Fibroblast of peridontal ligament (primary cell): ENCODE data around the gene MAN2A1.
"Not testable (repeated sequence)": the region's sequence is repeated elsewhere in the genome, so short reads cannot be mapped to it uniquely, and the experiment has no call there.

ENCODE experiments used
- DNase-seq: peaks from one replicate; pipeline ENCODE4 v3.0.0-alpha.2; 2010; ENCODE audit errors: extremely low read depth

Gene MAN2A1

DNA sequence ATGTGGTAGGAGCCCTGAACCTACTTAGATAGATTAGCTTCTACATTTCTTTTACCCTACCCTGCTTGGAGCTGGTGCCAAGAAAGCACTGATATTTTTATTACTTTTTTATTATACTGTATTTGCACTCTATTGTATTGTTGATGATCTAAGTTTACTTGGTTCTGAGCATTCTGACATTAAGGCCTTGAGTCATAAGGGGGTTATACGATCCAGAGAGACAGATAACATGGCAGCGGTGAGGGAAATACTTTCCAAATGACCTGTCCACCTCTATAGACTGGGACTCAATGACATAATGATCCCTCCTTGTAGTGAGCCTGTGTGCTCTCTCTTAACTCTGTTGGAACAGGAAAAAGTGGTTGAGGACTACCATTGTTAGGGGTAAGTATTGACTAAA, 176.3 kb downstream of the MAN2A1 start:
- peak; percentile 42 for DNase-seq

DNA sequence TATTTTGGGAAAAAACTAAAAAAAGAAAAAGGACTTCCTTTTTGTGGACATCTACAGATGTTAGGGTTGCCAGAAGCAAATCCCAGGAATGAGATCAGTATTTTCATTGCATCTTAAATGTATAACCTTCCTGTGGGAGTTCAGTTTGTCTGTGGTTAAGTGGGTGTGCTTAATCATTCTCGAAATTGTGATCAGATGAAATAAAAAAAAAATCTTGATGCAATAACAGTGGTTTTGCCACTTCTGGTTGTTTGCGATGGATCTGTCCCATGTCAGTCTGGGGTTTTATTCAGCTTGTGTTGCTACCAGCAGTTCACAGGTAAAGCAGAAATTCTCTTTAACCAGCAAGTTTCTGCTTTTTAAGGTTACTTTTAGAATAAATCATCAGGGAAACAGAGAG, 179.0 kb downstream of the MAN2A1 start:
- peak; percentile 62 for DNase-seq

DNA sequence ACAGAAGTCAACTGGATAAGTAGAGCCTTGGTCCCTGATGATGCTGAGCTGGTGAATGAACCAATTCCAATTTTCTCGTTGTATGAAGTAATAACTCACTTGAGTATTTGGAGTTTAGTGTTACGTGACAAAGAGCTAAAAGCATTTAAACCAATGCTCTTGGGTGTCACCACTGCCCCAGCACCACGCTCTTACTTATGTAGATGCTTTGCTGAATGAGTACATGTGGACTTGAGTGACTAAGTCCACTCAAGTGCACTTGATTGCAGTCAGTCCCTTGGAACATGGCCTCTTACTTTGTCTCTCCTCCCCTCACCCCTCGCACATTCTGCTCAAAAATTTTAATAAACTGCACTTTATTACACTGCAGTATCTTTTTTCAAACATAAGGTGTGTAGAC, 184.0 kb downstream of the MAN2A1 start:
- DNase-seq: no peak

DNA sequence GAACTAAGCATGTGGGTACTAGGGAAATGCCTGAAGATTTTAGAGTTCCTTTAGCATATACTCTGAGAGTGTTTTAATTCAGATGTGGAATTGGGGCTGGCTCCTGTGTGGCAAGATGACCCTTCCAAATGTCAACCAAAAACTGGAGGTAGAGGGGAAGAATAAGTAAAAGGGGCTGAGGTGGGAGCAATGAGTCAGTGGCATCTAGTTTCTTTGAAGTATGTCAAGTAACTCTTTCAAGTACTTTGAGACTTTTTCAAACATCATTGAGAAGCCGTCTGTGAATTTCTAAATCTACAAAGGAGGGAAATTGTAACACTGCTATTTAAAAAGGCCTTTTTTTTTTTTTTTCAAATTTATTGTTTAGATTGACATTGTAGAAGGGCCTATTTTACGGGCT, 184.4 kb downstream of the MAN2A1 start:
- DNase-seq: no peak

DNA sequence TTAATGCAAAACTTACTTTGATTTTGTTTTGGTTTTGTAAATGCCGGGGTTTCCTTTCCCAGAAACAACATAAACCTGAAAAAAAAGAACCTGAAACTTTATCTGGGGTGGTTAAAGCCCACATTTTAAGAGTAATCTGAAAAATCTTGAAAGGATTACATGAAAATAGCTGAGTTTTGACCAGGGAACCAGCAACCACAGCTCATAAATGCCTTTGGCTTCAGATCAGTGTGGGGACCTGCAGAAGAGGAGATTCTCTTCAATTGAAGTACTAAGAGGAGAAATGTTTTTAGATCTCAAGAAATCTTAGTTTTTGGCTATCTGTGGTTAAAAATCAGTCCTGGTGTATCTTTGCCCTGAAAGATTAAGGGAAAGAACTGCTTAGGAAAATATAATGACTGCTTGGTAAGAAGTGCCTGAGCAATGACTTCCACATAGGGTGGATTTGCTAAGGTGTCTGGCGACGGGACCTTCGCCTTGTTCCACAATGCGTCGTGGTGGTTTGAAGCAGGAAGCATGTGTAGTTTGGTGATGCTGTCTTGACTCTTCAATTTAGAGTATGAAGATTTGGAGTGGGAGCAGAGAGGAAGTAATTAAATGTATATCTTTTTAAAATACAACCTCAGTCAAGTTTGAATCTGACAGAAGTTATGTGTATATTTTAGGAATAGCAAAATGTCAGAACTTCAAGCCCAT, 186.5 kb downstream of the MAN2A1 start:
- DNase-seq: peak; percentile 46

DNA sequence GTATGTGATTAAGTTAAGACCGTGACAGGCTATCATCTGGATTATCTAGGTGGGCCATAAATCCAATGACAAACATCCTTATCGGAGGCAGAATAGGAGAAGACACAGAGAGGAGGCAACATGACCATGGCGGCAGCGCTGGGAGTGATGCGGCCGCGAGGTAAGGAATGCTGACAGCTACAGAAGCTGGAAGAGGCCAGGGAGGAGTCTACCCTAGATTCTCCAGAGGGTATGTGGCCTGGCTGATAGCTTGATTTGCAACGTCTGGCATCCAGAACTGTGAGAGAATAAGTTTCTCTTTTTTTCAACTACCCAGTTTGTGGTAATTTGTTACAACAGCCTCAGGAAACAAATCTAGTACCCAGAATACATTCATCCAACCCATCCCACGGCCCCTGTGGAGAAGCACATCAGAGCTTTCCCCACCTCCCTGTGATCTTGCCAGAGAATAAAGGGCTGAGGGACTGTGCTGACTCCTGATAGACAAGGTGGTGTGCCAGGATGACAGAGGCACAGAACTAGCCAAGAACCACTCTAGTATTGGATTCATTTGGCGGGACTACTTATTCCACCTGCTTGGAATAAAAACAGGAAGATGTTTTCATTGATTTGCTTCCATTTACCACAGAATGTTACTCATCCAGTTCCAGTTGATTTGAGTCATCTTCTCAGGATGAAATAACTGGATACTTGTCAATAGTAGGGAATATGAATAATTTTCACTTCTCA, 187.4 kb downstream of the MAN2A1 start:
- peak; percentile 62 for DNase-seq

DNA sequence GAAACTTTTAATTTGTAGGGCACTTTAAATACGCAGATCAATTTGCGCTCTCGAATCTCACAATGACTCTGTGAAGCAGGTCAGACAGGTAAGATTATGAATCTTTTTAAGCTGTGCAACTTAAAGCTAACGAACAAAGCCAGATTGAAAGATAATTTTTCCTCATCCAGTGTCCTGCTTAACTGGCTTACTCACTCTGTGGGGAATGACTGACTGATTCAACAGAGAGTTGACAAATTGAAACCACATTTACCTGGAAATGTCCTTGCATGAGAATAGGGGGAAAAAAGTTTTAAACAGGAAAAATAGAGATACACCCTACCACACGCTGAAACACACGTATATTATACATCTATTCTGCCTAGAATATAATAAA, 187.9 kb downstream of the MAN2A1 start:
- DNase-seq: no peak

DNA sequence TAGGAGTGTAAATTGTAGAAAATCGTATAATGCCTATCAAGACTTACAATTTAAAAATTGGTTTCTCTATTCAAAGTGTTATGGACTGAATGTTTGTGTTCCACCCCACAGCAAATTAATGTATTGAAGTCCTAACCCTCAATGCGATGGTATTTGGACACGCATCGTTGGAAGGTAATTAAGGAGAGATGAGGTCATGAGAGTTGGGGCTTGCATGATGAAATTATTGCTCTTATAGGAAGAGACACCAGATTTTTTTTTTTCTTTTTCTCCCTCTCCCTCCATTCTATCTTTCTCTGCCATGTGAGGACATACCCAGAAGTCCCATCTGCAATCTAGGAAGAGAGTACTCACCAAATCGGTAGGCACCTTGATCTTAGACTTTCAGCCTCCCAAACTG, 189.2 kb downstream of the MAN2A1 start:
- no peak for DNase-seq

DNA sequence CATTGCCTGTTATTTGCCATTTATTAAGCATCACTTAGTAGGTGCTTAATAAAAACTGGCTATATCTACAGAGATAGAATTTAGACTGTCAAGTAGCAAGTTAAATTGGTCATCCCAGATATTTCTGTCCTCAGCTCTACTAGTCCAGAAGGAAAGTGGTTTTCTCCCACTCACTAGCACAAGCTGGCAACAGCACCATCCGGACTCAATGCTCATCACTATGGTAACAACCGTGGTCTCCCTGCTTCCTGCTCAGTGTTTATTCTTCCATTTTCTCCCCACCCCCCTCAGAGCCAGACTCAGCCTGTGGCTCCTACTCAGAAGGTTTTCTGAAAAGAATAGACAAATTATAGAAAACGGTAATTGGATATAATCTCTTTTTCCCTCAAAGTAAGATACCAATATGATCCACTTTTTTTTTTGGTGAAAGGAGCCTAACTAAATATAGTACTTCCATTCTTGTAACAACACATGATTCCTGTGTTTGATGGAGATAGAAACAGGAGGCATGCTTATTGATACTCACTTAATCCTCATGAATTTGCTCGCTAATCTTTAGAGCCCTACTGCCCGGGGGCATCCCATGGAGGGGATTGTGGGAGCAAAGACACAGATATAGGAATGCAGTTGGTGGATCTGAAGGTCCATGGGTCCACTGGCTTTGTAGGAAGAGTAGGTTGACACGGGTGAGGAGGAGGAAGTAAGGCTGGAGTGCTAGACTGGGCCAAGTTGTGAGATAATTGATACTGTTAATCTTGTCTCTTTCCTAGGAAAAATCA, 191.4 kb downstream of the MAN2A1 start:
- DNase-seq: no peak

DNA sequence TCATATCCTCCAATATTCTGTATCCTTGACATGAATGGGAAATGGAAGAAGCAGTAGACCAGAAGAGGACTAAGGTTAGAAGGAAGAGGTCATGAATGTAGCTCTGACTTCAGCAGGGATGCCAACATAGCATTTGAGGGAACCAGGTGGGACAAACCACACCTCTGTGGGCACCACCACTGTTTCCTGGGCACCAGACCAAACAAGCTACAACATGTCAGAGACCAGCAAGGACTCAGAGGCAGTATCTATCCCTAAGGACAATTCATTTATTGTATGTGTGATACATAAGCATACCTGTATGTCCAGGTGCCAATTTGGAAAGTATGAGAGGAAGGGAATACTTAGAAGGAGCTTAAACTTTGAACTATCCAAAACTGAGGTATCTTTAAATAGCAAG, 192.8 kb downstream of the MAN2A1 start:
- no peak for DNase-seq

DNA sequence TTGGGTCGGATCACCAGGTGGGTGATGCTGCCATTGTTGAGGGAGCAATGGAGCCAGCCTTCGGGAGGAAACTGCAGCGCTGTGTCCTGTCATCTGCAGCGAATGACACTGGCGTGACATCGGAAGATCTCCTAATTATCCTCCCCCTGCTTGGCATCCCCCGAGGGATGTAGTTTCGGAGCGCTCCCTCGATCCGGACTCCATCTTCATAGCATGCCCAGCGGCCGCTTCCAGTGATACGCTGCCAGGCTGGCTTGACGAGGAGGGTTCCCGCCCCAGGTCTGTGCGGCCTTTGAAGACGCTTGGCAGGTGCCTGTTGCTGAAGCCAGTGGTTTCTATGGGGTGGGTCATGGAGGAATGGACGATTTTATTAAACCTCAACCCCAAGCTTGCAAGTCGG, 194.9 kb downstream of the MAN2A1 start:
- DNase-seq: no peak

DNA sequence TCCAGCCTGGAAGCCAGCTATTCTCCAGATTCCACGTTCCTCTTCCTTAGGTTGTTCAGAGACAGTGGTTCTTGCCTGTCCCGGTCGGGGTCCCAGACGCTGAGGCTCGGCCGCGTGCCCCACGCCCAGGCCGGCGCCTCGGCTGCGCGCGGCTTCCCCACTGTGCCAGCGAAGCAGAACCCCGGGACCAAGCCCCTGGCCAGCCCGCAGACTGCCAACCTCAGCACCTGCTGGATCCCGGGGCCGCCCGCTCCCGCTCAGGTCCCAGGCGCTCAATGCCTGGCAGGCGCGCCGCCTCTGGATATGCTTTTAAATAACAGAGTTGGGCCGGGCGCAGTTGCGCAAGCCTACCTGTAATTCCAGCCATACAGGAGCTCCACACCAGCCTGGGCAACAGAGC, 195.5 kb downstream of the MAN2A1 start:
- no peak for DNase-seq

DNA sequence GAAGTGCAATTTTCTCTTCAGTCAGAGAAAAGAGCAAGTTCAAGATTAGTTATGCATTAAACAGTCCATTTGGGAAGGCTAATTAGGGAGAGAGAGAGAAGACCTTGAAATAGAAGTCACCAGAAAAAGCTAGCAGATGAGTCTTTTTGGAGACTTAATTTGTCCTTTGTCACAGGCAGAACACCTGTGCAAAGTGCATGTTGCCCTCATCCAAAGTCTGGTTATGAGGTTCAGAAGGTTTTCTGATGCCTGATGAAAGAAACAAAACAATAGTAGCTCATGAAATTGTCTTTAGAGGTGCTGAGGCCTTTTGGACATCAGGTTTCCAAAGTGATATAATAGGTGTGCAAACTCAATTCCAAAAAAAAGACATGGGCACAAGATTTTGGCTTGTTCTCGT, 199.3 kb downstream of the MAN2A1 start:
- no peak for DNase-seq

DNA sequence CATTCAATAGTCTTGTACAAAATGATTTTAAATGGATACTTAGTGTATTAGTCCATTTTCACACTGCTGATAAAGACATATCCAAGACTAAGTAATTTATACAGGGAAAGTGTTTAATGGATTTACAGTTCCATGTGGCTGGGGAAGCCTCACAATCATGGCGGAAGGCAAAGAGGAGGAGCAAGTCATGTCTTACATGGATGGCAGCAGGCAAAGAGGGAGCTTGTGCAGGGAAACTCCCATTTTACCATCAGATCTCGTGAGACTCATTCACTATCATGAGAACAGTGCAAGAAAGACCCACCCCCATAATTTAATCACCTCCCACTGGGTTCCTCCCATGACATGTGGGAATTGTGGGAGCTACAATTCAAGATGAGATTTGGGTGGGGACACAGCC, 203.5 kb downstream of the MAN2A1 start:
- DNase-seq: not testable (repeated sequence)

DNA sequence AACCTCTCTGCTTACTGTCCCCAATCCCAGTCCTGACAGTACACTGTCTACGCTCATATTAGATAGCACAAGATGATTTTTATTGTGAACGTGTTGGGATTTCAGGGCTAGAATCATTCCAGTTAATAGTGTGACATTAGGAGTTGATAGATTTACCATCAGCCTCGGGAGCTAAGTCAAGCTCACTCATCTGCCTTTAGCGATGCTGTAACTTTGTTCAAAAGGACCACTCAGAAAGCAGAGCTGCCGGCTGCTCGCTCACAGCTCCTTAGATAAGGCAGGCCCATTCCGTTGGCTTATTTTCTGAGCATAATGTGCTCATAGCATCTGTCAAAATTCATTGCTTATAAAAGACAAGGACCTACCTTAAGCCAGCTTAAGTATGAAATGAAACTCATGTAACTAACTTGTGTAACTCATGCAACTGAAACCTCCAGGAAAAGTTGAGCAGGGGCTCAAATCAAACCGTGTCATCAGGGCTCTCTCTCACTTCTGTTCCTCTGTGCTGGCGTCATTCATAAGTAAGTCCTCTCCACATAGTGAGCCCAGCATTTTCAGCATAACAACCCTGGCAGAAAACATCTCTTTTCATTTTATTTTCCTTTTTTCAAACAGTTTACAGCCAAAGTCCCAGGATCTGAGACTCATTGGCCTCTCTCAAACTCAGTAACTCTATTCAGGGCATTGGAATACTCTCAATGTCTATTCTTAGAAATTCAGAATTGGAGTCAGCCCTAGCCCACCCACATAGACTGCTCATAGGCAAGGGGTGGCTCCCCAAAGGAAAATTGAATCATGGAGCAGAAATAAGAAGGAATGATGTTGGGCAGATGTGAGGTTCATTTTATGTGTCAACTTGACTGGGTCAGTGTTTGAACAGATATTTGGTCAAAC, 208.8 kb downstream of the MAN2A1 start:
- no peak for DNase-seq

DNA sequence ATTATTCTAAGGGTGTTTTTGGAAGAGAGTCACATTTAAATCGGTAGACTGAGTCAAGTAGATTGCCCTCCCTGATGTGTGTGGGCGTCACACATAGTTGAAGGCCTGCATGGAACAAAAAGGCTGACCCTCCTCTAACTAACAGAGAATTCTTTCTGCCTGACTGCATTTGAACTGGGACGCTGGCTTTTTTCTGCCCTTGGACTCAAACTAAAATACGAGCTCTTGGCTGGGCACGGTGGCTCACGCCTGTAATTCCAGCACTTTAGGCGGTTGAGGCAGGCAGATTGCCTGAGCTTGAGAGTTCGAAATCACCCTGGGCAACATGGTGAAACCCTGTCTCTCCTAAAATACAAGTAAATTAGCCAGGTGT, 209.4 kb downstream of the MAN2A1 start:
- no peak for DNase-seq

DNA sequence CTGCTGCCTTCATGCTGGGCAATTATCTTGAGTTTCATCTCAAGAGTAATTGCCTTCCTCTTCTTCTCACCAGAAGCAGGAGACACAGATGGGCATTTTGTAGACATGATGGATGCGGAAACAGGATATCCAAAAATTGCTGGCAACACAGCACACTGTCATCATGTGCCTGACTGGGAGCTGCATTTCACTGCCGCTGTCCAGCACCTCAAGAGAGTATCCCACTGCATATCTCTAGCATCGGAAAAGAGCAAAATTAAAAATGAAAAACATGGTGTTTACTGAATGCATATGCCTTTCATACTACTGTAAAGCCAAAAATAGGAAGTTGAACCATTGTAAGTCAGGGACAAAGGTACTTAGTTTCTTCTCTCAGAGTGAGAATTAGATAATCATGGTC, 210.7 kb downstream of the MAN2A1 start:
- no peak for DNase-seq

DNA sequence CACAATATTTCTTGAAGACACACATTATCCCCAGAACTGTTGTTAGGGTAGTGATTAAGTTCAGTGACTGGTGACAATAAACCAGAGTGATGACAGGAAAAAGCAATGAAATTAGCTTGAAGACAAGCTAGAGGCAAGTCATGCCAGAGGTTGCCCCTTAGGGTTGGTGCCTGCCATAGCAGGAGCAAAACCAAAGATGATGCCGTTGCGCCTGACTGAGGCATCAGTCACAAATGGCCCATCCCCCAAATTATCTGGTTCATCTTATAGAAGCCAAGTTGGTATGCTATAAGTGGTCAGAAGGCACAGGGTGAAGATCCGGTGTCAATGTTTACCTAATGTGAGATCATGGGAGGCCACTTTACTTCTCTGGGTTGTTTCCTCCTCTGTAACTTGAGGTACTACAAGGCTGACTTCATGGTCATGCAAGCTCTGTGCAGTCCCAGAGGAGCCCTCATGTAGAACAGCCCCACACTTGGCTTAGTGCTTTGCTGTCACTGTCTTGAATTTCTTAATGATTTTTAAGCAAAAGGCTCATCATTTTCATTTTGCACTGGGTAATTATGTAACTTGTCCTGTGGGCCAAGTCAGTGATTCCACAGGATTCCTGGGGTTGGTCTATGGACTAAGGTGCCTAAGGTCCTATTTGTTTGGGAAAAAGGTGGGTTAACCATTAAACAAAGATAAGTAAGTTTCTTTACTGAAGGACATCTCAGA, 211.3 kb downstream of the MAN2A1 start:
- DNase-seq: no peak

DNA sequence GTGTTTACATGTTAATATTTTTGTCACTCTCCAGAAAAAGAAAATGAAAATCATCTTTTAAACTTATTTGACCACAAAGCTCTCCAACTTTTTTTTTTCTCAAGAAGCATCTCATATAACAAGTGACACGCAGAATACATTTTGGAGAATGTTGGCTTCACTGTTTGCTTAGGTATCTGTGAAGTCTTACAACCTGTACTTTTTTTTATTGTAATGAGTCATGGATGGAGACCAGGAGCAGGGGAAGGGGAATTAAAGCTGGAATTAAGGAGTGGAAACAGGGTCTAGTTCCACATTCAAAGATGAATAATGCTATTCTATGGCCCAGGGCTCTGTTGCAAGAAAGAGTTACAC, 211.9 kb downstream of the MAN2A1 start:
- DNase-seq: no peak

DNA sequence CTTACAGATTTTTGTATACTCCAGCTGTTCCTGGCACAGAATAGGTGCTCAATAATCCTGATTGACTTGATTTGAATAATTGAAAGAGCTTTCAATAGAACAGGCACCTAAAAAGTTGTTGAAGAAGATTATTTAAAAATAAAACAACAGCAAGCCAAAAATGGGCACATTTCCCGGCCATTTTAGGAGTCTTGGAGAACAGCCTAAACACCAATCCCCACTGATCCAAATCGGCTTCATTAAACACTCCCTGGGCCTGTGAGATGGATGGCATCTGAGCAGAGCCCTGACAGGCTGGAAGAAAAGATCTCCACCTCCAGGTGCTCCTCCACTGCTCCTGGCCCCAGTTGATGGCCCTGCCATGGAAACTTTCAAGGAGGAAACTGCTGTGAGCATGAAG, 213.3 kb downstream of the MAN2A1 start:
- DNase-seq: no peak

DNA sequence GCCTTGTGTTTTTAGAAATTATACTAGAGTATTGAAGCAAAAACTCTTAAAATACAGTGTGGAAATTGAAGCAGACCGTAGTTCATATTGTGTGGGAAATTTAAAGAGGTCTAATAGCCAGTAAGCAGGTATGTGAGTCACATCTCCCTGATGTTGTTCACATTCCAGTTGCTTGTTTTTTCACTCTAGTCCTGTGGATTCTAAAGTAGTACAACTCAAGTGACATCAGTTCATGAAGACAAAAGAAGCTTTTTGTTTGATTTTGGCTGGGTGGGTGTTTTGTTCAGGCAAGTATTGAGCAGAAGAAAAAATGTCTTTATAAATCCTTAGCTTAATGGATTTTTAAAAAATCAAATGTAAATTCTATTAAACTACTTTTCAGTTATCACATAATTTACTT, 216.2 kb downstream of the MAN2A1 start:
- no peak for DNase-seq
